Stimulated activated CD8-positive, alpha-beta memory T cell treated with anti-CD3 and anti-CD28 coated beads, Interleukin-15, amount 100 ng/mL, for 1 hour (primary cell): ENCODE data around the gene ARAP3.

Experiments
- DNase-seq: peaks from one replicate; pipeline ENCODE4 v3.0.0-alpha.2; 2020; ENCODE audit warnings: low read depth

Gene ARAP3

DNA sequence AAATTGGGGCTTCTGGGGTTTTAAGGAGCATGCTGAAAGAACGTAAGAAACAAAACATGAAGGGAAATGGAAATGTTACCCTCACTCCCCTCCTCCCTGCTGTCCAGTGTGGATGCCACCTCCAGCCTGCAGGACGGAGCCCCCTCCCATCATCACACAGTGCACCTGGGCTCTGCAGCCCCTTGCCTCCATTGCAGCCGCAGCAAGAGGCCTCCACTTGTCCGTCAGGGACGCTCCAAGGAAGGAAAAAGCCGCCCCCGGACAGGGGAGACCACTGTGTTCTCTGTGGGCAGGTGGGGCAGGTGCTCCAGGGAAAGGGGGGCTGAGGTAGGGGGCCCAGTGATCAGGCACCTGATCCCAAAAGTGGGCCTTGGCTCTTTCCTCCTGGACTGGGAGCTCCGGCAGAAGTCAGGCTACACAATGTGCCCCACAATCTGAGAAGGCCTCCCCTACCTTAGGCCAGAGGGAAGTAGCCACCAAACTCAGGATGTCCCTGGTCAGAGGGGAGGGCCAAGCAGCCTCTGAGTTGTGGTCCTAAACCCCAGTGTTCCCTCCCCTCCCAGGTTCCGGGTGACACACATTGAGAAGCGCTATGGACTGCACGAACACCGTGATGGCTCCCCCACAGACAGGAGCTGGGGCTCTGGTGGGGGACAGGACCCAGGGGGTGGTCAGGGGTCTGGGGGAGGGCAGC lies 42.5 kb downstream of the ARAP3 start:
- DNase-seq = no peak

DNA sequence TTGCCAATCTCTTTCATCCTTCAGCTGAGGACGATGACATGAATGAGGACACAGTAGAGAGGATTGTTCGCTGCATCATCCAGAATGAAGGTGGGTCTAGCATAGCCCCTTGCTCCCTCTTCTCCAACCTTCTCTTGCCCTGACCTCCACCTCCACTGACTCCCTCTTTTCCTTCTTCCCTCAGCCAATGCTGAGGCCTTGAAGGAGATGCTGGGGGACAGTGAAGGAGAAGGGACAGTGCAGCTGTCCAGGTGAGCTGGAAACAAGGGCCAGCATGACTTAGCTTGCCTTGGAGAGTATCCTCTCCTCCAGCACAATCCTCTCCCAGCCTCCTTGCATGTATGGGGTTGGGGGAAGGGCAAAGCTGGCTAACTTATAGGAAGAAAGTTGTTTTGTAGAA lies 43.3 kb downstream of the ARAP3 start:
- no peak for DNase-seq

DNA sequence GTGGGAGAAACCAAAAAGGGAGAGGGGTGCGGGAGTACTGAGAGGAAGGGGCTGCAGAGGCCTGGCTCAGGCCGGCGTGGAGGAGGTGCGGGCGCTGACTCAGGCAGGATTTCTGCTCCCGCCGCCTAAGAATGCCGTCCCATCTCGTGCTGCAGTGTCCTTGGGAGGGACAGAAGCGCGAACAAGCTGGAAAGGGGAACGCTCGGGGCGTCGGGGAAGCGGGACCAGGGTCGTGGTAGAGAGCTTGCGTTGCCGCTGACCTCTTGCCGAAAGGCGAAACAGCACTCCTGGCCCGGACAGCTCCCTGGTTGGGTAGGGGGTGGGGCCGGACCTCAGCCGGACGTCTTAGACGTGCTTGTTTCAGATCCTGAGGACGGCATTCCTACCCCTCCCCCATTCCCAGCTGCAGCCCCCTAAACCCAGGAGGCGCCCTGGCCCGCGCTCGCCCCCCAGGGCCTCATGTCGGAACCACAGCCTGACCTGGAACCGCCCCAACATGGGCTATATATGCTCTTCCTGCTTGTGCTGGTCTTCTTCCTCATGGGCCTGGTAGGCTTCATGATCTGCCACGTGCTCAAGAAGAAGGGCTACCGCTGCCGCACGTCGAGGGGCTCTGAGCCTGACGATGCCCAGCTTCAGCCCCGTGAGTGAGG lies 44.1 kb downstream of the ARAP3 start:
- DNase-seq = peak; percentile 31

DNA sequence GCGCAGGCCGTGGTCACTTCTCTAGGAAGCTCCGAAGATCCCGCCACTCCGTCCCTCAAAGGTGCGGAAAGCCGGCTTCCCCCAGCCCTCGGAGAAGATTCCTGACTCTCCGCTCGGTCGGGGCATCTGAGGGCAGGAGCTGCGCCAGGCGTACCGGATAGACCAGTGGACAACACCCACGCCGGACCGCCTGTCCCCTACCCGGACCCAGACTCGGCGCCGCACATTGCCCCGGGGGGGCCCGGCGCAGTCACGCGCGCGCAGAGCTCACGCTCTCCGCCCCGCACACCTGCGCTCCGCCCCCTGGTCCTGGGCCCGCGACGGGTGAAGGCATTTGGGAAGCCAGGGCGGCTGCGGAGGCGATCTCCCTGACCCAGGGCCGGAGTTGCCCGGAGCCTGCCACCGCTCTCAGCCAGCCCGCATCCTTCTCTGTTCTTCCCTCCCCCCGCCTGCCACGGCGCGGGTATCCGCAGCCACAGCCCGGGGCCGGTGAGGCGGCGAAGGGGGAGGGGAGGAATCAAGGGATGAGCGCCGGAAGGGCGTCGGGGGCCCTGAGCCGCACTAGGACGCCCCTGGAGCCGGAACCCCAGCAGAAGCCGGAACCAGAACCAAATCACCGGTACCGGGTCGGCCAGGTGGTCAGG lies 44.8 kb downstream of the ARAP3 start:
- DNase-seq = peak; percentile 14

DNA sequence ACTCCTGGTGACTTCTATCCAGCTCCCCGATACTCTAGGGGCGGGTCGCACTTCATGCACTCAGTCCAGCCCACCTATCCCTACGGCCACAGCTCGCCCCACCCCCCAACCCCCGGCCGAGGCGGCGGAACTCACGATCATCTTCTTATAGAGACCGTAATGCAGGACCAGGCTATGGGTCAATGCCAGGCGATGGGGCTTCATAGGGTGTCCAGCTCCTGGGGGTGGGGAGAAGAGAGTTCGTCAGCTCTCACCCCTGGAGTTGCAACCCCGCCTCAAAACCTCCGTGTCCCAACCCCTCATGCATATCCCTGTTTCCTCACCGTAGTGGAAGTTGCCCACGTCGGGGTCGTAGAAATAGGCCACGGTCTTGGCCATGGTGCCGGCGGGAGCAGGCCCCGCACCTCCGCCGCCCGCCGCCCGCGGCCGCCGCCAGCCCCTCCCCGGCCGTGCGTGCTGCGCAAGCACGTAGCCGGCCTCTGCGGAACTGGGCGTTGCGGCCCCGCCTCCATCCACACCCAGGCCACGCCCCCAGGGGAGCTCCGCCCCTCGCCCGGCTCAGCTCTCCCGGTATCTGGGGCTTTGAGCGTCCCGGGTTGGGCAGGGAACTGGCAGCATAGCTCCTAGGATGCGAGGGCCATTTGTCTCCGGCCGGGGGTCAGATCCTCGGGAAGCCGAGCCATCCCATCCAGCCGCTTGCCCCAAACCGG lies 45.5 kb downstream of the ARAP3 start, which contains the start of the genes HDAC3 and RELL2:
Gene HDAC3, minus strand, starts transcription at position 437 of the 710 bp plus-strand sequence. Its CDS starts 59 bp downstream, at position 378.
Gene RELL2, plus strand, starts transcription at position 585 of the 710 bp plus-strand sequence. CDS start 1,229 bp downstream, outside the sequence.
- DNase-seq = peak; percentile 89

DNA sequence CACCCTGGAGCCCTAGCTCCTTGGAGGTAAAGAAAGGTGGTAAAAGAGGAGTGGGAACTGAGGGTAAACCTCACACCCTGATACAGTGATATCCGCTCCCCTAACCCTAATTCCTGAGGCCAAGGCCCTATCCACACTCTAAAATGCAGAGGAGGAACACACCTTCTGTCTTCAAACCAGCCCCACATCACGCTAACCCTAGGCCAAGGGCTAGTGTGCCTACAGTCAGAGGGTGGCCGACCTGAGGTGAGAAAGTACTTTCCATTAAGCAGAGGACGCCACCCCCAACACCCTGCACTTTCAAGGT lies 46.0 kb downstream of the ARAP3 start:
- DNase-seq = no peak

DNA sequence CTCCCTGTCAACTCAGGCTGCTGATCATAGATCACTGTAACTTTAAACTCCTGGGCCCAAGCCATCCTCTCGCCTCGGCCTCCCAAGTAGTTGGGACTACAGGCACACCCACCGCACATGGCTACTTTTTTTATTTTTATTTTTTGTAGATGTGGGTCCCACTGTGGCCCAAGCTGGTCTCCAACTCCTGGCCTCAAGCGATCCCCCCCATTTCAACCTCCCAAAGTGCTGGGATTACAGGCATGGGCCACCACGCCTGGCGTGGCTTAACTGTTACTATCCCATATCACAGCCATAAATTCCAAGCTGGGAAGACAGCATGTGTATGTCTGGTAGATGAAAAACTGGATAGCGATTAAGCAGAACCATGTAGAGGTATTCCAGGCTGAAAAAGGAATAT lies 46.4 kb downstream of the ARAP3 start:
- no peak for DNase-seq

DNA sequence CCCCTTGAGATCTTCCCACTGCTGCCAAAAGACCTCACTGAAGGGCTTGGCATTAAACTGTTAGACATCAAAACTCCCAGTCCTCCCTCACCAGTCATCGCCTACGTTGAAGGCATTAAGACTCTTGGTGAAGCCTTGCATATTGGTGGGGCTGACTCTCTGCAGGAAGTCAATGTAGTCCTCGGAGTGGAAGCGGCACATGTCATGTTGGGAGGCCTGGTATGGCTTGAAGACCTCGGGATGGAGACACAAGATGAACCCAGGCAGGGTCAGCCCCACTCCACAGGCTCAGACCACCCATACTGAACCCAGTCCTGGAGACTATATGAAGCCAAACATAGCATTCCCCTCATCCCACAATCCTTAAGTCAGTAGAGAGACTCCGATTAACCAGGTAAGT lies 47.3 kb downstream of the ARAP3 start:
- DNase-seq = no peak

DNA sequence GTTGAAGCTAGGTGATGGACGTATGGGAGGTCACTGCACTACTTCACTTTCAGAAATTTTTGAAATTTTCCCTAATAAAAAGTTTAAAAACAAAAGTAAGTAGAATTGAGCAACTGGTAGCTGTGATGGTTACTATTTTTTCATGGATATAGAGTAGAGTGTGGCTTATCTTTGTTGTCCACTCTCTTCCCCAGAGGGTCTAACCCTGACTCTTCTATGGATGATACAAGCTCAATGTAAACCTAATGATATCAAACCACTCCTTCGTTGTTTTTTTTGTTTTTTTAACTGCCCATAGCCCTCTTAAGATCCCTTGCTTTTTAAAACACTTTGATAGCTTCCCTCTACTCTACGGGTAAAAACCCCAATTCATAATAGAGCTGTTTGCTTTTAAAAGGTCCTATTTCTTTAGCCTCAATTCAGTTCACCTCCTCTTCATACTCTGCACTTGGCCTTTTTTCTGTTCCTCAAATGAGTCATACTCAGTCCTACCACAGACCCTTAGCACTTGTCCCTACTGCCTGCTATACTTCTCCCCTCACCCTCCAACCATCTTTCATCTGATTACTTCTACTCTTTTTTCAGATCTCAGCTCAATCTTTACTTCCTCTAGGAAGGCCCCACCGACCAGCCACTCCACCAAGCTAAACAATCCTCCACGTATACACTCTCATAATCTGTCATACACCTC lies 48.0 kb downstream of the ARAP3 start:
- no peak for DNase-seq

DNA sequence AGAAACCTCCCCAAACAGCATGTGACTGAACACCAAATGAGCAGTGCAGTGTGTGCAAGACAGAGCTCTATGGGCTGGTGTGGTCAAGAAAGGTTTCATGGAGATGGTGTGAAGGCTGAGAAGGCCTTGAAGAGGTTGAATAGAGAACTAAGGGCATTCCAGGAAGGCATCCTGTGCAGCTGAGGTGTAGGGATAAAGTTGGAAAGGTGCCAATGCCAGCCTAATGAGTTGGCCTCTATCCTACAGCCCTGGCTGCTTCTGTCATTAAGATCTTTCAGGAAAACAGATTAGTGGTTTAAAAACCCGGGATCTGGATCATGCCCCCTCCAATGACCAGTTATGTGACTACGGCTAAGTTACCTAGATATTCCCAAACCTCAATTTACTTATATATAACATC lies 49.4 kb downstream of the ARAP3 start:
- DNase-seq = no peak

DNA sequence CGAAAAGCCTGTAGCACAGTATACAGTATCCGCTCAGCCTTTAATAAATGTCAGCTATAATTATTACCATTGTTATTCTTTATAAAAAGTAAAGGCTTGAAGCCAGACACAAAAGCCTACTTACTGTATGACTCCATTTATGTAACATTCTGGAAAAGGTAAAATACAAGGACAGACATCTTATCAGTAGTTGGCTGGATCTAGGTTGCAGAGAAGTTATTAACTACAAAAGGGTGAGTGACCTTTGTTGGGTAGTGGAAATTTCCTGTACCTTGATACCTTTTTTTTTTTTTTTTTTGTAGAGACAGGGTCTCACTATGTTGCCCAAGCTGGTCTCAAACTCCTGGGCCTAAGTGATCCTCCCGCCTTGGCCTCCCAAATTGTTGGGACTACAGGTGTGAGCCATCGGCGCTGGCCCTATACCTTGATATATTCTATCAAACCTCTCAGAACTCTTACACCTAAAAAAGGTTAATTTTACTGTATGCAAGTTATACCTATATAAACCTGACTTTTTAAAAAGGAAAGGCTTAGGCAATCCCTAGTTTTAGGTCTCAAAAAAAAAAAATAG lies 51.4 kb downstream of the ARAP3 start:
- DNase-seq = no peak

DNA sequence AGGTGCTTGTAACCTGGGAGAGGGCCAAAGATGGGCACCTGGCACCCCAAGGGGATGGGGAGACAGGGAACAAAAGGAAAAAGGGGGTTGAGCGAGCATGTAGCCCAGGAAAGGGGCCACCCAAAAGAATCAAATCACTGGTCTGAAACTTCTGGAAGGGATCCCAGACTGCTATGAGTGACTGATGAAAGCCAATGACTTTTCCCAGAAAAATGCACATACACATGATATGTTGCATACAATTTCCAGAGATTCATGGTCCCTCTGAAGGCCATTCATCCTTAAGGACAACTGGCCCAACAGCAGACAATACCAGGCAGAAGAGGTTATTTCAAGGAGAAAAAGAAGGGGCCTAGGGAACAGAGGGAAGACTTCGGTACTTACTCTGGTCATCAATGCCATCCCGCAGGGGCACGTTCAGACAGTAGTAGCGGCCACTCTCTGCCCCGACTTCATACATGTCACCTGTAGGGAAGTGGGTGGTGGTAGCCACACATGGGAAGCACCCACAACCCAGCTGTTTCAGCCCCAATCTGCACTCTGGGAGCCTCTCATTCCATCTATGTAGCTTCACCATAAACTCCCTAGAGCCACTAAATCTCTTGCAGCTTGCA lies 53.7 kb downstream of the ARAP3 start:
- no peak for DNase-seq

DNA sequence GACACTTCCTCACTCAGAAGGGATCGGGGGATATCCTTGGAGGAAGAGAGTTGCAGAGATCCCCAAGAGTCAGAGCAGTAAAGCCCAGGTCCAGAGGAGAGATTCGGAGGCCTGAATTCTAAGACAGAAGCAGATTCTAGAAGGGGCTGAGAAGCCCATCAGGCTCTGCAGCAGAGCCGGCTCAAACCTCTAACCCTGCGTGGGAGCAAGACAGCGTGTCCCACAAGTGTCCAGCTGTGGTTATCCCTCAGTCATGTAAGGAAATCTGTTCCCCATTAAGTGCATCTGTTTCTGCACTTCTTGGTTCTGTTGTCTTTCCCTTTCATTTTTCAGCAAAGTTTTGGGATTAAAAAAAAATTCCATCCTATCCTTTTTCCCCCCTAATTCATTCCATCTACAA lies 58.4 kb downstream of the ARAP3 start:
- DNase-seq = no peak

DNA sequence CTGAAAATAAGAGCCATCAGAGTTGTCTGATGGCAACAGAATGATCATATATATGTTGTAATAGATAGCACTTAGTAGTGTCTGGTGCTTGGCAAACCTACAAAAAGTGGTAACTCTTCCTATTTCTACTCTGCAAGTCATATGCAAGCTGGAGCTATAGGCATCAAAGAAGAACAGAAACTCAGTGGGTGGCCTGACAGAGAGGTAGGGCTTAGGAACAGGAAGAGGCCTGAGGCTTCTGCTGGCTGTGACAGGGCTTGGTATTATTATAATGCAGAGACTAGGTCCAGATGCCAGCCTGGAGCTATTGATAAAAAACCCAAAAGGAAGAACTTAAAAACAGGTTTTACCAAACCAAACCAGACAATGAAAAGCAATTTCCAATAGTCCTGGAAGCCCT lies 58.8 kb downstream of the ARAP3 start:
- no peak for DNase-seq

DNA sequence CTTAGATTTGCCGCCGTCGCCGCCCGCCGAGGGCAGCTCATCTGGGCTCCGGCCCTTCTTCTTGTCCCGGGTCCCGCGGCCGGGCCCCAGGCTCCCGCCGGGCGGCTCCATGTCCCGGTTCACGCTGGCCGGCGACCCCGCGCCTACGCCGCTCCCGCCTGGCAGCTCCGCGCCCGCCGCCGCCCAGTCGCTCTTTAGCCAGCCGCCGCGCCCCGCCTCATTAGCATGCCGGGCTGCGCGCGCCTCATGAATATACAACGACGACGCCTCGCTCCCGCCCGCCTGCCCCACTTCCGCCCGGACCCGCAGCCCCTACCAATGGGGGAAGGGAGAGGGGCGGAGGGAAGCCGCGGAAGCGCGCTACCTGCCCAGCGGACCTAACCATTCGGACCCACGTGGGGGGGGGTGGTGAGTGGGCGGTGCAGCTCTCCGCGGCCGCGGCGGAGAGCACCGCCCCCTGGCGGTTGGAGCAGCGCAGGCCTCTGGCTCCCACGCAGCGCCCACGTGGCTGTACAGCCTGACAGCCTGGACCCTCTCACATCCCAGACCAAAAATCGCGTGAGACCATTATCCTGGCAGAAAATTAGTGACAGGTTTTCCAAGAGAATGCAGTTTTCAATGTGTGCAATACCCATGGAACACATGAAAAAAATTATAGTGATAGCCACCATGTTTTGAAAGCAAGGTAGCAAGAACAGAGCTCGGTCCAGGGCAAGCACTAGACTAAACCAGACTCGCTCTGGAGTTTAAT lies 63.1 kb downstream of the ARAP3 start, which contains the start of gene DIAPH1:
Gene DIAPH1, minus strand, starts transcription at position 197 of the 751 bp plus-strand sequence. Its CDS starts 86 bp downstream, at position 111.
- DNase-seq = peak; percentile 97

DNA sequence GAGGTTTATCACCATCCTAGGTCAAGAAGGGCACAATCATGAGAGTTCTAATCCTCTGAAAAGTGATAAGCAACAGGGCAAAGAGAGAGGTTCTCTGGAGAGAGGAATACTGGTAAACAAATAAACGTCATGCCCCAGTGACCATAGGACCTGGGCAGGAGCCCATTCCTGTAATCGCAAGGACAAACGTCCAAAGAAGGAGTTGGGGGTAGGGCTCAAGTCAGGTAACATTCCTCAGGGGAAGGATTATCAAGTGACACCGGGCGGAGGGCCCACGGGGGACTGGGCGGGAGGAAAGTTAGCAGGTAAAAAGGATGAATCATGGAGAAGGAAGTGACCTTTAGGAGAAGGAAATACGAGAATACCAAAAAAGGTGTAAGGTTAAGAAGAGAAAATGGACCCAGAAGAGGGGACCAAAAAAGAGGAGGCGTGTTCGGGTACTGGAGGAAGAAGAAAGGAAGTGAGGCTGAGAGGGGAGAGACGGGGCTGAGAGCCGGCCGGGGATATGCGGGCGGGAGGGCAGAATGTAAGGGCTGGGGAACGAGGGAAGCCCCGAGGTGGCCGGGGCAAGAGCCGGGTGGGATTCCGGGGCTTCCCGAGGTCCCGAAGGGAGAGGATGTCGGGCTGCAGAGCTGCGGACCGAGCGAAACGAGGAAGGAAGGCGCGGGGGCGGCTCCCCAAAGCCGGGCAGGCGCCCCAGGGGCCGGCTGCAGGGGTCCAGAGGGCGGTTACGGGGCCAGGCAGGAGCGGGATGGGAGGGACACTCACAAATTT lies 63.8 kb downstream of the ARAP3 start:
- DNase-seq = peak; percentile 25

DNA sequence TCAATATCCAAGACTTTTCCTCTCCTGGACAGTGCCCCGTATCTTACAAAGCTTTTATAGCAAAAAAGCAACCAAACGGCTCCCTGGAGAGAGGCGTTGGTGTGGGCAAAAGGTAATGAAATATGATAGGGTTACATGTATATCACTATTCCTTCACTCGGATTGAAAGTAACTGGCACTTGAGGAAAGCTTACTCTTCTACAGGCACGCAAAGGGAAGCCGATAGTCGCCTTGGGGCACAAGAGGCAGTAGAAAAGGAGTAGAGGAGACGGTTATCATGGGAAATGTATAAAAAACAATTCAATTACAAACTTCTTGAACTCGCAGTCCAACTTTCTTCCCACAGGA lies 64.4 kb downstream of the ARAP3 start:
- no peak for DNase-seq

DNA sequence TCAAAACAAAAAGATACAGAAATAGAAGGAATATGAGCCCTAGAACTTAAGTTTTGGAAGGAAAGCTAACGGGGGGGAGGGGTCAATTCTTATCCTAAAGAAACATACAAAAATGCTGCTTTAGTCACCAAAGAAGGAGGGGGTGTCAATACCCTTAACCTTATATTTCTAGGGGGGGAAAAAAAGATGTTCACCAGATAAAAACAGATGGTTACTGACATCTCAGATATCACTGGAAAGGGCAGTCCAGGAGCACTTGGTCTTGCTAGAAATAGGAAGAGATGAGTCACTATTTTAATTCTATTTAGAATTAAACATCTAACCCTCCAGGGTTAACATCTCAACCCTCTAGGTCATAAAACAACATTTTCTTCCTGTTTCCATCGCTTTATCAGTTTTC lies 64.9 kb downstream of the ARAP3 start:
- DNase-seq = no peak

DNA sequence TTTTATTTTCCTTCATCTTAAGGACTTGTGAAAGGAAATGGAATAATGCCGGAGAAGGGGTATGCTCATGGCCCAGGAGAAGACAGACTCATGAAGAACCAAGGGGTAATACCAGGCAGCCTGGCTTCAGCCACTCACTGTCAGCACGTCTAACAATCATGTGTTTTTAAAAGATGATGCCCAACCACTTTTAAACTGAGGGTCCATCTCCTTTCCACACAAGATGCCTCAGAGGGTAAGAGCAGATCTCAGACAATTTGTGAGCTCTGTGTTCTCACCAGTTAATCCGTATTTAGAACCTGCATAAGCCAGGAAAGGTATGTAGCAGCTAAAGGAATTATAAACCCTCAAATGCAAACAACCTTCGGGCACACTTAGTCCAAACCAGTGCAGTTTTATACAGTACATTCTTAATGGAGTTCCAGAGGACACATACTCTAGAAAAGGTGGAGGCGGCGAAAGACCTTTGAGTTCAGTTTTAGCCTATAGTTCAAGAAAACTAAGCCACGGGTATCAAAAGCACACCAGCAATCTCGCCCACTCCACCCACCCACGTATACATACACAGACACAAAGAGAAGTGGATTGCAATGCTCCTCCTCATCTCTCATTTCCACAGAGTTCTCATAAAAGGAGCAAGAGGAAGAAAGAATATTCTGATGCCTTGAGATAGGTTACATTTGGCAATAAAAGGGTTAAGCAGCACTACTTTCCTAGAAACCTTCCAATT lies 65.9 kb downstream of the ARAP3 start:
- DNase-seq = no peak
